Naive thymus-derived CD4-positive, alpha-beta T cell (primary cell): ENCODE data around the gene TTC32. TPM values are rescaled to one million over a fixed set of nuclear protein-coding genes. Genes with fewer than 3 reads are reported as not detected.
A peak's percentile ranks its signal among the peaks of the same experiment; 100 is the strongest.

Experiments used
- ATAC-seq: fragments of 150-1000 bp; cut with Tn5 transposase; 2 replicates; pipeline ENCODE4 v1.10.0; 2021; ENCODE audit warnings: mild to moderate bottlenecking, moderate library complexity
- CTCF ChIA-PET: fragments of 350-600 bp; sonication (Branson Sonifier 250); formaldehyde crosslinking; loops from one replicate; lab custom pipeline; 2021; ENCODE audit warnings: antibody characterized with exemption; lab: Charles Lee
- POLR2A ChIA-PET: fragments of 350-600 bp; sonication (Branson Sonifier 250); formaldehyde crosslinking; loops from one replicate; lab custom pipeline; 2021; ENCODE audit warnings: antibody characterized with exemption, inconsistent platforms; lab: Charles Lee
- DNase-seq, 9 donors: peaks; one replicate each; pipeline versions ENCODE4 v3.0.0 to v3.0.0-alpha.2; 2020 to 2022; ENCODE audit warnings: mixed read lengths in 1 of 9
- H3K27ac ChIP-seq: one replicate; pipeline ENCODE4 v1.7.0; 2013; ENCODE audit warnings: mild to moderate bottlenecking, low read depth, low read length, moderate library complexity
- H3K27me3 ChIP-seq, 2 donors: one replicate each; pipeline ENCODE4 v1.7.0; 2013; ENCODE audit warnings: low read length in 2 of 2, mild to moderate bottlenecking in 2 of 2, moderate library complexity in 2 of 2; ENCODE audit not compliant: control insufficient read depth in 2 of 2, insufficient read depth in 2 of 2
- H3K36me3 ChIP-seq, 3 experiments: 1 replicate in 2 of 3; 2 replicates in 1 of 3; pipeline ENCODE4 v1.7.0; 2013; ENCODE audit warnings: low read length in 3 of 3, mild to moderate bottlenecking in 3 of 3, moderate library complexity in 1 of 3; ENCODE audit not compliant: insufficient read depth in 3 of 3, control insufficient read depth in 2 of 3
- H3K4me1 ChIP-seq, 2 donors: one replicate each; pipeline ENCODE4 v1.7.0; 2013; ENCODE audit warnings: low read length in 2 of 2, mild to moderate bottlenecking in 2 of 2, moderate library complexity in 1 of 2; ENCODE audit not compliant: control insufficient read depth in 2 of 2, insufficient read depth in 2 of 2
- H3K4me3 ChIP-seq: 2 replicates; pipeline ENCODE4 v1.7.0; 2013; ENCODE audit warnings: mild to moderate bottlenecking, low read length
- H3K9me3 ChIP-seq, 3 experiments: 1 replicate in 2 of 3; 2 replicates in 1 of 3; pipeline ENCODE4 v1.7.0; 2013; ENCODE audit warnings: low read length in 3 of 3; ENCODE audit not compliant: control insufficient read depth in 2 of 3
- H3K27ac Mint-ChIP-seq, 9 donors: one replicate each; pipeline ENCODE4 v1.8.0; 2020 to 2022; ENCODE audit warnings: mixed read lengths in 9 of 9, mild to moderate bottlenecking in 8 of 9, moderate library complexity in 5 of 9, inconsistent platforms in 2 of 9
- H3K27me3 Mint-ChIP-seq, 5 donors: one replicate each; pipeline ENCODE4 v1.8.0; 2021 to 2022; ENCODE audit warnings: mixed read lengths in 5 of 5, mild to moderate bottlenecking in 1 of 5
- H3K36me3 Mint-ChIP-seq, 5 donors: one replicate each; pipeline ENCODE4 v1.8.0; 2020 to 2022; ENCODE audit warnings: mixed read lengths in 5 of 5, mild to moderate bottlenecking in 3 of 5, inconsistent platforms in 1 of 5
- H3K4me1 Mint-ChIP-seq, 7 donors: one replicate each; pipeline ENCODE4 v1.8.0; 2020 to 2022; ENCODE audit warnings: mixed read lengths in 7 of 7, mild to moderate bottlenecking in 3 of 7, inconsistent platforms in 1 of 7
- H3K4me3 Mint-ChIP-seq, 10 donors: one replicate each; pipeline ENCODE4 v1.8.0; 2020 to 2022; ENCODE audit warnings: mild to moderate bottlenecking in 10 of 10, mixed read lengths in 10 of 10, moderate library complexity in 6 of 10, inconsistent platforms in 2 of 10
- H3K9me3 Mint-ChIP-seq, 11 donors: one replicate each; pipeline ENCODE4 v1.8.0; 2020 to 2022; ENCODE audit warnings: mixed read lengths in 11 of 11, mild to moderate bottlenecking in 4 of 11, inconsistent platforms in 1 of 11, moderate library complexity in 1 of 11
- intact Hi-C, 2 donors: fragments of 100-400 bp; cut with micrococcal nuclease; formaldehyde crosslinking; loops; one replicate each; pipeline ENCODE4 v1.15.1; 2023
- polyA plus RNA-seq, 2 donors: library from polyadenylated mRNA; unstranded; fragments of 300-500 nt; fragmentation: Illumina TruSeq; gene quantifications; one replicate each; pipeline ENCODE4 v1.2.3, GENCODE V29; 2021
- total RNA-seq, 6 experiments: library from RNA in 5 of 6; stranded (reverse) in 5 of 6; gene quantifications; 1 replicate in 5 of 6; 2 replicates in 1 of 6; pipeline ENCODE4 v1.2.3 and lab custom pipeline; 2021 to 2026

TTC32 gene
- total and polyA plus RNA-seq, 7 experiments from 2014 or later: 23.1 to 58.0 (median 42.7) TPM

DNA sequence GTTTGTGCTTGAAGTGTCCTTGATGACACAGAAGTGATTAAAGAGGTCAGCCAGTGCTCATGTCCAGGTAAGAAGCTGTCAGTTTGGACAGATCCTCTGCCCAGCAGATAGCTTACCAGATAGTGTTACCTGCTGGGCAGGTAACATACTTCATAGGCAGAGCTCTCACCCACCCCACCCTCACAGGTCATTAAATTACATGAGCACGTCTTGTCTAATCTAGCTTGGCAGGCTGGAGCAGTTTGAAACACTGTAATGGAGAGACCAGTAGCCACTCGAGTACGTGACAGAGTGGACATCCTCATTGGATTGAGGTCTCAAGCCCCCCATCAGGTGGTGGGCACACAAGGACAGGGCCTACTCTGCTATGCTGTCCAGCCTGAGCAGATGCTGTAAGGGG is 27.1 kb downstream of the TTC32 start:
- Mint-ChIP-seq H3K9me3 (no peaks in the 10 kb centered on the region), H3K4me3 (no peak overlapping the region), H3K36me3 (peaks cover 10 to 59% (median 15%) of the 10 kb centered on the region in 5 donors), H3K27me3 (no peaks in the 10 kb centered on the region), H3K4me1 (peaks cover 5 to 24% (median 14%) of the 10 kb centered on the region in 7 donors), H3K27ac (peak overlapping the region in 1 of 9 donors; percentile 10)
- H3K4me1 ChIP-seq: peaks cover under 1 to 6% of the 10 kb centered on the region in 2 donors
- POLR2A ChIA-PET: interaction anchor here (0.5 kb wide), 1 partner anchor 50 kb away, joined by 3 read pairs; no protein-coding TSS in a partner anchor
- H3K36me3 ChIP-seq: peaks cover 0 to 66% (median 0%) of the 10 kb centered on the region in 3 experiments
- no peaks in the 10 kb centered on the region for H3K27me3 ChIP-seq
- ATAC-seq (no peak), DNase-seq (peak in 1 of 9 donors; percentile 13)
- no peak overlapping the region for H3K27ac ChIP-seq
- intact Hi-C loops: no loop called here
- no peak overlapping the region for H3K4me3 ChIP-seq
- CTCF ChIA-PET: no interaction called here
- H3K9me3 ChIP-seq: no peaks in the 10 kb centered on the region

DNA sequence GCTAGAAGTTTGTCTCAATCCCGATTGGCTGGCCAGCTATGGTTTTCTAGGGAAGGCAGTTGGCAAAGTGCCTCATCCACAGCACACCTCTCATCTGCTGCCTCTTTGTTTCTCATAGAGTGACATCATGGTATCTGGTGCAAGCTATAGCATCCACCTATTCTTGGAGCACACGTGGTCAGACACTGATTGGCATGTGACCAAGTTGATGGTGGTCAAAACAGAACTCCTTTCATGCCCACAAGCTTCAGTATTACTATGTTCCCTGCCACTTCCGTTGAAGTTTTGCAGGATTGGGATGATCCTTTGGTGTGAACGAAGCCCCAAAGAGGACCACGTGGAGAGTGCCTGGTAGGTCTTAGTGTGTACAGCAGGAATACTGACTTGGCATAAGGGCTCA is 28.8 kb downstream of the TTC32 start:
- Mint-ChIP-seq H3K36me3 (peaks cover 4 to 48% (median 10%) of the 10 kb centered on the region in 5 donors), H3K9me3 (no peaks in the 10 kb centered on the region), H3K4me3 (peak overlapping the region in 1 of 10 donors; percentile 20), H3K27ac (peak overlapping the region in 1 of 9 donors; percentile 30), H3K4me1 (peaks cover 20 to 39% (median 28%) of the 10 kb centered on the region in 7 donors), H3K27me3 (no peaks in the 10 kb centered on the region)
- H3K9me3 ChIP-seq: no peaks in the 10 kb centered on the region
- peaks cover 0 to 57% (median 0%) of the 10 kb centered on the region in 3 experiments for H3K36me3 ChIP-seq
- peaks cover 11 to 19% of the 10 kb centered on the region in 2 donors for H3K4me1 ChIP-seq
- no peaks in the 10 kb centered on the region for H3K27me3 ChIP-seq
- no peak for DNase-seq
- no peak overlapping the region for H3K27ac ChIP-seq
- intact Hi-C loops: no loop called here
- no peak for ATAC-seq
- ChIA-PET CTCF (interaction anchor here (0.9 kb wide), 1 partner anchor 1353 kb away, joined by 3 read pairs; no protein-coding TSS in a partner anchor), POLR2A (interaction anchor here (1.2 kb wide), 2 partner anchors 23 to 27 kb away, joined by 3 to 4 read pairs; no protein-coding TSS in a partner anchor)
- H3K4me3 ChIP-seq: no peak overlapping the region

DNA sequence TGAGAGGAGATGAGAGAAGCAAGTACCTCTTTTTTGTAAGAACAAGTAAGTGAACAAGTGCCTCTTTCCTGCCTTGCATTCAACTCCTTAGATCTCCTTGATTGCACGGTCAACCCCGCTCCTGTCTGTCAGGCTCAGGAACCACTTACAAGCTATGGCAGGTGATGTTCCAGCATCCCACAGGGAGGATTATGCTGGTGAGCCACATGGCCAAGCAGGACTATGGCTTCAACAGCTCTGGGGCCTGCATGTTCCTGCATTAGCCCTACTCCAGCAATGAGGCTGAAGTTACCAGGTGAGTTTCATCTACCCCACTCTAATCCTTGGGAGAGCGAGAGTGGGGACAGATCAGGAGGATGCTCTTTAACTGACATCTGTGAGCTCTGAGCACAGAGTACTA is 29.5 kb downstream of the TTC32 start:
- ATAC-seq (no peak), DNase-seq (no peak)
- H3K4me1 ChIP-seq: peaks cover 12 to 19% of the 10 kb centered on the region in 2 donors
- no peak overlapping the region for H3K4me3 Mint-ChIP-seq
- no peak overlapping the region for H3K4me3 ChIP-seq
- CTCF ChIA-PET: no interaction called here
- H3K27ac ChIP-seq: no peak overlapping the region
- no peaks in the 10 kb centered on the region for H3K27me3 ChIP-seq
- peaks cover 0 to 51% (median 0%) of the 10 kb centered on the region in 3 experiments for H3K36me3 ChIP-seq
- no peaks in the 10 kb centered on the region for H3K9me3 ChIP-seq
- intact Hi-C loops: no loop called here
- peaks cover 20 to 46% (median 34%) of the 10 kb centered on the region in 7 donors for H3K4me1 Mint-ChIP-seq
- H3K36me3 Mint-ChIP-seq: peaks cover 4 to 44% (median 11%) of the 10 kb centered on the region in 5 donors
- H3K27ac Mint-ChIP-seq: peak overlapping the region in 6 of 9 donors; percentile 16 to 63 (median 46)
- POLR2A ChIA-PET: interaction anchor here (0.8 to 1.2 kb wide), 3 partner anchors 24 to 29 kb away, joined by 3 to 4 read pairs (median 3); no protein-coding TSS in a partner anchor
- no peaks in the 10 kb centered on the region for H3K9me3 Mint-ChIP-seq
- peaks cover 0 to 6% (median 0%) of the 10 kb centered on the region in 5 donors for H3K27me3 Mint-ChIP-seq

DNA sequence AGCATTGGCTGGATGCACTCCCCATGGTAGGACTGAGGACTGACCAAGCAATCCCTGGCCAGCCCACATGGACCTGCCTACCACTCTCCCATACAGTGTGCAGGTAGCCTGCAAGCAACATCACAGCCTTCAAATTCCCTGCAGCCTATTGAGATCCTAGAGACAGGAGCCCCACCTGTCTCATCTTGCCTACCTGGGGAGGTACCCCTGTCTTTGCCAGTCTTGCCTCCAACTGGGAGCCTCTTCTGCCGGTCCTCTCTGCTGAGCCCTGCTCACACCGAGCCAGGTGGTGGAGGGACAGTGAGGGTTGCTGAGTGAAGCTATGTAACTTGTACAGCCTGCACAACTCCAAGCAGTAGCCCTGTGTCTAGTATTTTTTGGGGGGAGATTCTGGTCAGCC is 29.9 kb downstream of the TTC32 start:
- POLR2A ChIA-PET: interaction anchor here (0.8 kb wide), 1 partner anchor 29 kb away, joined by 3 read pairs; no protein-coding TSS in a partner anchor
- ATAC-seq (no peak), DNase-seq (no peak)
- H3K27me3 Mint-ChIP-seq: peaks cover 0 to 7% (median 0%) of the 10 kb centered on the region in 5 donors
- H3K27me3 ChIP-seq: no peaks in the 10 kb centered on the region
- peaks cover 0 to 51% (median 0%) of the 10 kb centered on the region in 3 experiments for H3K36me3 ChIP-seq
- peaks cover 12 to 19% of the 10 kb centered on the region in 2 donors for H3K4me1 ChIP-seq
- no peaks in the 10 kb centered on the region for H3K9me3 Mint-ChIP-seq
- intact Hi-C loops: no loop called here
- no peak overlapping the region for H3K4me3 ChIP-seq
- H3K36me3 Mint-ChIP-seq: peaks cover 2 to 42% (median 11%) of the 10 kb centered on the region in 5 donors
- H3K27ac ChIP-seq: no peak overlapping the region
- CTCF ChIA-PET: no interaction called here
- H3K4me1 Mint-ChIP-seq: peaks cover 20 to 48% (median 34%) of the 10 kb centered on the region in 7 donors
- H3K27ac Mint-ChIP-seq: peak overlapping the region in 6 of 9 donors; percentile 16 to 63 (median 46)
- no peaks in the 10 kb centered on the region for H3K9me3 ChIP-seq
- no peak overlapping the region for H3K4me3 Mint-ChIP-seq

DNA sequence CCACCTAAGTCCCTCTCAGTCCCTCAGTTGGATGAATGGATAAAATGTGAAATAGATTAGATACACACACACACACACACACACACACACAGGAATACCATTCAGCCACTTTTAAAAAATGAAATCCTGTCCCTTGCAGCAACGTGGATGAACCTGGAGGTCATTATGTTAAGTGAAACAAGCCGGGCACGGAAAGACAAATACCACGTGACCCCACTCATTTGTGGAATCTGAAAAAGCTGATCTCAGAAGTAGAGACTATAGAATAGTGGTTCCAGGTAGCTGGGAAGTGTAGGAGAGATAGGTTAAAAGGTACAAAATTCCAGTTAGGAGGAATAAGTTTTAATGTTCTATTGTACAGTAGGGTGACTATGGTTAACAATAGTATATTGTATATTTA is 31.0 kb downstream of the TTC32 start:
- Histone ChIP-seq H3K36me3 (peaks cover 0 to 41% (median 0%) of the 10 kb centered on the region in 3 experiments), H3K27ac (no peak overlapping the region), H3K27me3 (no peaks in the 10 kb centered on the region), H3K4me3 (no peak overlapping the region), H3K4me1 (peaks cover 12 to 19% of the 10 kb centered on the region in 2 donors), H3K9me3 (no peaks in the 10 kb centered on the region)
- Mint-ChIP-seq H3K4me3 (peak overlapping the region in 2 of 10 donors; percentile 96 to 97), H3K36me3 (peaks cover 0 to 32% (median 6%) of the 10 kb centered on the region in 5 donors), H3K9me3 (no peaks in the 10 kb centered on the region), H3K27ac (peak overlapping the region in 4 of 9 donors; percentile 49 to 98 (median 96)), H3K4me1 (peaks cover 20 to 48% (median 34%) of the 10 kb centered on the region in 7 donors), H3K27me3 (peaks cover 0 to 7% (median 0%) of the 10 kb centered on the region in 5 donors)
- ChIA-PET POLR2A (interaction anchor here (2.5 kb wide), 1 partner anchor 523 kb away, joined by 6 read pairs; no protein-coding TSS in a partner anchor), CTCF (no interaction called here)
- DNase-seq (no peak), ATAC-seq (no peak)
- intact Hi-C loops: no loop called here

DNA sequence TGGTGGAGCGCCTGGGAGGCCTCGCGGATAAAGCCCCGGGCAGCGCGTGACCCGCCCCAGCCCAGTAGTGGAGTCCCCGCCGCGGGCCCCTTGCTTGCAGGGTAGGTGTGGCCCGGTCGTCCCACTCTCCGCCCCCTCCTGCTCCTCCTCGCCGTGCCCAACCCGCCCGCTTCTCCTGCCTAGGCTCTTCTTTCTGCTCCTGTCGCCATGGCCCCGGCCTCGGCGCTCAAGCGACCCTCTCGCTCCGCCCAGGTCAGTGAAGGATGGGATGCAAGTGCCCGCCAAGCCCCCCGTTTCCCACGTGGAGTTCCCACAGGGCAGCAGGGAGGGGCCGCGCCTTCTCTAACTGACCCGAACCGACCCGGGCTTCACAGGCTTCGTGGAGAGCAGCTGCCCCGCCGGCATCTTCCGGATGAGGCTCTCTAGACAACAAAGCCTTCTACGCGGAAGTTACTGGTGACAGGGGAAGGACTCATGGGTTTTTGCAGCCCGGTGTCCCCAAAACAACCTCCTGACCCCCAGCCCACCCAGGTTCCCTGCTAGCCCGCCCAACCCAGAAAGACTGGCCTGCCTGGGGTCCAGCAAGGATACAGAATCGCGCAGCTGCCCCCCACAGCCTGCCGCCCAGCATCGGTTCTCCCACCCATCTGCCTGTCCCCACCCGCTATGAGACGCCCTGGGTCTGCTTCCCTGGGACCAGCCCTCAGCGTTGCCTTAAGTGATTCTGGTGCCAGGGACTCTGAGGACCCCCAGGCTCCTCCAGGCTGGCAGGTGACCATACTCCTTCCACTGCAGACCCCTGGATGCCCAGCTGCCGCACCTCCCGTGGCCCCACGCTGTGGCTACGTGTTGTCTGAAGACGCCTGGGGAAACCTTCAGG is 32.8 kb downstream of the TTC32 start:
- H3K36me3 ChIP-seq: peaks cover 0 to 24% (median 0%) of the 10 kb centered on the region in 3 experiments
- peak overlapping the region; percentile 74 for H3K4me3 ChIP-seq
- no peaks in the 10 kb centered on the region for H3K27me3 ChIP-seq
- ChIA-PET CTCF (no interaction called here), POLR2A (interaction anchor here (1.0 to 2.5 kb wide), 7 partner anchors 18 to 1309 kb away, joined by 3 to 22 read pairs (median 5); partner anchors contain the start of gene TTC32)
- H3K9me3 ChIP-seq: no peaks in the 10 kb centered on the region
- H3K4me1 Mint-ChIP-seq: peaks cover 25 to 48% (median 34%) of the 10 kb centered on the region in 7 donors
- H3K4me3 Mint-ChIP-seq: peak overlapping the region; percentile 94 to 98 (median 97)
- H3K36me3 Mint-ChIP-seq: peaks cover 0 to 21% (median 5%) of the 10 kb centered on the region in 5 donors
- peaks cover 12 to 19% of the 10 kb centered on the region in 2 donors for H3K4me1 ChIP-seq
- H3K9me3 Mint-ChIP-seq: no peaks in the 10 kb centered on the region
- H3K27ac ChIP-seq: peak overlapping the region; percentile 76
- intact Hi-C loops: loop anchor here (1.0 to 10.0 kb wide), 7 partner anchors 32 to 1309 kb away; partner anchors contain the start of genes RDH14 (in 2 of the 2), TTC32 (in 2 of the 2), HS1BP3 (in 1 of the 2) and LAPTM4A (in 1 of the 2)
- DNase-seq: peak; percentile 41 to 79 (median 74)
- peaks cover 0 to 7% (median 0%) of the 10 kb centered on the region in 5 donors for H3K27me3 Mint-ChIP-seq
- ATAC-seq: peak; percentile 91
- H3K27ac Mint-ChIP-seq: peak overlapping the region; percentile 95 to 98 (median 96)
